GM23248 (cell line): ENCODE measurements around the gene C10orf90. TPM values are rescaled to one million over a fixed set of nuclear protein-coding genes. Genes with fewer than 3 reads are reported as not detected.

Experiments used
- DNase-seq: peaks from one replicate; pipeline ENCODE4 v3.0.0-alpha.2; 2015
- H2AFZ ChIP-seq: fragments of 200-600 bp; sonication (generic); 2 replicates; pipeline ENCODE4 v1.6.1; 2016; ENCODE audit warnings: antibody characterized with exemption
- H3F3A ChIP-seq: fragments of 200-600 bp; sonication (generic); 2 replicates; pipeline ENCODE4 v1.6.1; 2016; ENCODE audit warnings: mild to moderate bottlenecking, antibody characterized with exemption, mixed run types; ENCODE audit not compliant: insufficient read depth
- H3K27ac ChIP-seq: fragments of 200-600 bp; sonication (generic); 2 replicates; pipeline ENCODE4 v1.5.1; 2016; ENCODE audit warnings: mild to moderate bottlenecking
- H3K27me3 ChIP-seq: fragments of 200-600 bp; sonication (generic); replicated peaks from 2 replicates; pipeline ENCODE4 v1.6.1; 2016; ENCODE audit warnings: mild to moderate bottlenecking; ENCODE audit not compliant: insufficient read depth
- H3K36me3 ChIP-seq: fragments of 200-600 bp; sonication (generic); 2 replicates; pipeline ENCODE4 v1.6.1; 2016; ENCODE audit warnings: low read depth, mild to moderate bottlenecking
- H3K4me1 ChIP-seq: fragments of 200-600 bp; sonication (generic); 2 replicates; pipeline ENCODE4 v1.6.1; 2016; ENCODE audit warnings: mild to moderate bottlenecking; ENCODE audit not compliant: insufficient read depth
- H3K4me2 ChIP-seq: fragments of 200-600 bp; sonication (generic); one replicate; pipeline ENCODE4 v1.6.1; 2016; ENCODE audit warnings: mild to moderate bottlenecking; ENCODE audit not compliant: unreplicated experiment
- H3K4me3 ChIP-seq: fragments of 200-600 bp; sonication (generic); 2 replicates; pipeline ENCODE4 v1.5.1; 2016; ENCODE audit warnings: mild to moderate bottlenecking
- H3K79me2 ChIP-seq: fragments of 200-600 bp; sonication (generic); 2 replicates; pipeline ENCODE4 v1.6.1; 2016; ENCODE audit warnings: mild to moderate bottlenecking; ENCODE audit not compliant: insufficient read depth
- H3K9ac ChIP-seq: fragments of 200-600 bp; sonication (generic); 2 replicates; pipeline ENCODE4 v1.6.1; 2016; ENCODE audit warnings: mild to moderate bottlenecking
- H3K9me2 ChIP-seq: fragments of 200-600 bp; sonication (generic); 2 replicates; pipeline ENCODE4 v1.6.1; 2016; ENCODE audit warnings: mixed run types, mild to moderate bottlenecking, moderate library complexity; ENCODE audit not compliant: insufficient read depth
- H3K9me3 ChIP-seq: fragments of 200-600 bp; sonication (generic); one replicate; pipeline ENCODE4 v1.6.1; 2017; ENCODE audit warnings: low read depth
- H4K20me1 ChIP-seq: fragments of 200-600 bp; sonication (generic); 2 replicates; pipeline ENCODE4 v1.6.0; 2016; ENCODE audit not compliant: insufficient read depth
- EZH2 ChIP-seq: fragments of 200-600 bp; sonication (generic); IDR thresholded peaks from 2 replicates; pipeline ENCODE4 v1.6.1; 2018; ENCODE audit warnings: antibody characterized with exemption, mild to moderate bottlenecking; ENCODE audit not compliant: insufficient read depth, poor library complexity, severe bottlenecking
- EZH2phosphoT487 ChIP-seq: fragments of 200-600 bp; sonication (generic); IDR thresholded peaks from 2 replicates; pipeline ENCODE4 v1.6.1; 2018; ENCODE audit warnings: antibody characterized with exemption, moderate library complexity, mild to moderate bottlenecking, low read depth; ENCODE audit not compliant: insufficient read depth
- WGBS, 2 experiments: methylation state at CpG; one replicate each; pipeline ENCODE4 v1.1.6; 2015 to 2017; ENCODE audit warnings: low lambda C conversion rate in 2 of 2, low coverage in 1 of 2; ENCODE audit errors: missing lambda C conversion rate in 2 of 2; 5-methylcytosine and 5-hydroxymethylcytosine counted together
- in situ Hi-C: fragments of 300-500 bp; cut with MboI; formaldehyde crosslinking; loops from 2 replicates; pipeline ENCODE4 v1.15.0; 2020
- polyA plus RNA-seq: library from polyadenylated mRNA; unstranded; fragments of >200 nt; fragmentation: Nextera tagmentation; extraction: Ambion mirVana; gene quantifications from 2 replicates; pipeline ENCODE4 v1.2.1, GENCODE V29; 2016
- total RNA-seq: library from RNA; depleted of rRNA; stranded (reverse); fragments of >200 nt; shearing (Covaris generic); gene quantifications from 2 replicates; pipeline ENCODE4 v1.2.3, GENCODE V29; 2014

The C10orf90 gene
- total and polyA plus RNA-seq, 2 experiments from 2014 or later: 0.22 to 0.71 TPM

- no peaks in the 10 kb centered on the region for H3K9me3 ChIP-seq
- H3K4me2 ChIP-seq: no peak overlapping the region
- H3K27ac ChIP-seq: no peak overlapping the region
- H3K4me3 ChIP-seq: no peak overlapping the region
- no peak overlapping the region for H2AFZ ChIP-seq
- DNase-seq: no peak
- in situ Hi-C loops: no loop called here
- H3F3A ChIP-seq: peaks cover 11% of the 10 kb centered on the region
- no peaks in the 10 kb centered on the region for H3K79me2 ChIP-seq
- no peak overlapping the region for H3K9ac ChIP-seq
- H3K4me1 ChIP-seq: peaks cover 18% of the 10 kb centered on the region
- no peaks in the 10 kb centered on the region; the same call in 1 of the 2 replicates for H3K27me3 ChIP-seq
- no peaks in the 10 kb centered on the region for H3K9me2 ChIP-seq
- no peaks in the 10 kb centered on the region for H3K36me3 ChIP-seq
- 66 to 81% methylated on average over 3 of the region's 3 CpGs for WGBS, 2 experiments
- H4K20me1 ChIP-seq: no peaks in the 10 kb centered on the region
- TF ChIP-seq EZH2phosphoT487: no peak
- no peak for TF ChIP-seq EZH2
These were observed 2.9 kb downstream of the C10orf90 start for GRCh38 chr10:126667568-126667967.

DNA sequence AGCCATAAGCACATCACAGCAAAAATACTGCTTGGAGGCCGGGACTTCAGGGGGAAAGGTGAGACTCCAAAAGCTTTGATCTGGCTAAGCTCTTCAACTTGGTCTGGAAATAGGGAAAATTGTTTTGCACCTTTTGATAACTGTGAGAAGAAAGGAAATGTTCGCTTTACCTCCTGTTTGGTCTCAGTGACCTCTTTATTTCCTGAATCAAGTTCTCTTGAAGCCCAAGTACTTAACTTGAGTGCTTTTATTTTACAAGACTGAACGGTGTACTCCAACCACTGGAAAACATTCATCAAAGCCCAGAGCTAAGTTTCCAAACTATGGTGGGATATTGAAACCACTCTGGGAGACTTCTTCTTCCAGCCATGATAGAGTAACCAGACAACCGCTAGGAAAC lies 5.3 kb downstream of the C10orf90 start:
- Histone ChIP-seq H3K9ac (no peak overlapping the region), H3K36me3 (no peaks in the 10 kb centered on the region), H3K79me2 (no peaks in the 10 kb centered on the region), H3K27ac (no peak overlapping the region), H3K27me3 (no peaks in the 10 kb centered on the region), H3K4me1 (peaks cover 30% of the 10 kb centered on the region), H3K4me2 (no peak overlapping the region), H3K9me2 (no peaks in the 10 kb centered on the region), H4K20me1 (no peaks in the 10 kb centered on the region), H2AFZ (no peak overlapping the region), H3K4me3 (no peak overlapping the region), H3K9me3 (no peaks in the 10 kb centered on the region), H3F3A (peaks cover 25% of the 10 kb centered on the region)
- 89 to 93% methylated on average over 4 of the region's 4 CpGs for WGBS, 2 experiments
- TF ChIP-seq EZH2 (no peak), EZH2phosphoT487 (no peak)
- in situ Hi-C loops: no loop called here
- DNase-seq: no peak

GRCh38 chr10:126663880-126664279 lies 6.6 kb downstream of the C10orf90 start:
- H3K27ac ChIP-seq: peak overlapping the region; percentile 95

DNA sequence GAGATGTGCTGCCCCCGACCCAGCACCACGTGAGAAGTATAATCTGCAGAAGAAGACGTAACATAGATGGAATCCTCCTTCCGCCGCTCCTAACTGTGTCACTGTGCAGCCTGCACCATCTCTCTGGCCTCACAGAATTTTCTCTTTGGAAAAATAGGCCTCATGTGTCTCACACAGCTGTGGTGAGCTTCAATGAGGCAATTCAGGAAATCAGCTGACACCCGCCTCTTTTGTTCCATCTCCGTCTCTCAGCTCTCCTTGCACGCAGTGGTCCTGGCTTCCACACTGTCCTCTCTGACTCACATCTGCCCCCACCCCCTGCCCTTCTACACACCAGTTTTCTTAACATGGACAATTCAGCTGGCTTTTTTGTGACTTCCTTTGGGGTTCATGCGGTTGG lies 7.2 kb downstream of the C10orf90 start:
- Histone ChIP-seq H2AFZ (peak overlapping the region; percentile 33), H3K27ac (peak overlapping the region; percentile 95), H3K9me2 (no peaks in the 10 kb centered on the region), H4K20me1 (no peaks in the 10 kb centered on the region), H3K27me3 (no peaks in the 10 kb centered on the region), H3K4me3 (peak overlapping the region; percentile 59), H3K9me3 (no peaks in the 10 kb centered on the region), H3K36me3 (no peaks in the 10 kb centered on the region), H3F3A (peaks cover 25% of the 10 kb centered on the region), H3K4me1 (peaks cover 30% of the 10 kb centered on the region), H3K9ac (peak overlapping the region; percentile 78), H3K79me2 (no peaks in the 10 kb centered on the region), H3K4me2 (peak overlapping the region; percentile 81)
- 2 to 5% methylated on average over 9 of the region's 9 CpGs for WGBS, 2 experiments
- TF ChIP-seq EZH2phosphoT487 (no peak), EZH2 (no peak)
- in situ Hi-C loops: no loop called here
- peak; percentile 98 for DNase-seq

More at GRCh38 chr10:126663880-126664279, 6.6 kb downstream of the C10orf90 start:
- in situ Hi-C loops: no loop called here
- H3K4me1 ChIP-seq: peaks cover 30% of the 10 kb centered on the region
- H3K9ac ChIP-seq: peak overlapping the region; percentile 78
- H3K9me2 ChIP-seq: no peaks in the 10 kb centered on the region
- H3K36me3 ChIP-seq: no peaks in the 10 kb centered on the region
- no peaks in the 10 kb centered on the region for H4K20me1 ChIP-seq
- peaks cover 25% of the 10 kb centered on the region for H3F3A ChIP-seq
- DNase-seq: peak; percentile 89
- H3K9me3 ChIP-seq: no peaks in the 10 kb centered on the region
- TF ChIP-seq EZH2phosphoT487: no peak
- no peak for TF ChIP-seq EZH2
- peak overlapping the region; percentile 59 for H3K4me3 ChIP-seq
- peak overlapping the region; percentile 18; the same call in 1 of the 2 replicates for H2AFZ ChIP-seq
- H3K79me2 ChIP-seq: no peaks in the 10 kb centered on the region
- WGBS, 2 experiments: 14 to 16% methylated on average over 5 of the region's 5 CpGs
- no peaks in the 10 kb centered on the region for H3K27me3 ChIP-seq
- H3K4me2 ChIP-seq: peak overlapping the region; percentile 81
